Breast epithelium (tissue), 3 donors: ENCODE data around the gene ESYT1.

ENCODE experiments used
- CTCF ChIP-seq, 3 donors: fragments of 450-650 bp; IDR thresholded peaks; one replicate each; pipeline ENCODE4 v1.5.1; 2016 to 2017; ENCODE audit warnings: antibody characterized with exemption in 3 of 3, mild to moderate bottlenecking in 3 of 3, moderate library complexity in 3 of 3
- POLR2A ChIP-seq: fragments of 450-650 bp; IDR thresholded peaks from one replicate; pipeline ENCODE4 v1.6.1; 2016; ENCODE audit warnings: antibody characterized with exemption, mild to moderate bottlenecking, moderate library complexity
- POLR2AphosphoS5 ChIP-seq, 3 donors: sonication (generic); formaldehyde crosslinking; IDR thresholded peaks; one replicate each; pipeline ENCODE4 v1.6.1; 2017; ENCODE audit warnings: antibody characterized with exemption in 3 of 3

GRCh38 chr12:56078931-56079722 is 48.9 kb upstream of the ESYT1 start:
- peak; percentile 62 to 88 (median 80) for TF ChIP-seq CTCF (IDR thresholded peaks at IDR 0.05)
- no peak for TF ChIP-seq POLR2A
- TF ChIP-seq POLR2AphosphoS5 (IDR thresholded peaks at IDR 0.05): peak; percentile 14 to 54 (median 17)
